PC-3 (cell line): Measurements from ENCODE around the gene ENTHD1.

ENCODE experiments used
- EZH2 ChIP-seq: fragments of 300-600 bp; sonication (generic); IDR thresholded peaks from one replicate; pipeline ENCODE4 v1.6.1; 2017; ENCODE audit warnings: antibody characterized with exemption, mild to moderate bottlenecking, low read length; ENCODE audit not compliant: unreplicated experiment
- TF ChIP-seq, protein P1 (sequence below): fragments of 300-600 bp; sonication (generic); conservative IDR thresholded peaks from 2 replicates; pipeline ENCODE4 v1.5.1; 2017; ENCODE audit warnings: antibody characterized with exemption, low read depth, mild to moderate bottlenecking, low read length

GRCh38 chr22:39833610-39834009, 60.0 kb downstream of the ENTHD1 start:
- TF ChIP-seq, protein P1, sequence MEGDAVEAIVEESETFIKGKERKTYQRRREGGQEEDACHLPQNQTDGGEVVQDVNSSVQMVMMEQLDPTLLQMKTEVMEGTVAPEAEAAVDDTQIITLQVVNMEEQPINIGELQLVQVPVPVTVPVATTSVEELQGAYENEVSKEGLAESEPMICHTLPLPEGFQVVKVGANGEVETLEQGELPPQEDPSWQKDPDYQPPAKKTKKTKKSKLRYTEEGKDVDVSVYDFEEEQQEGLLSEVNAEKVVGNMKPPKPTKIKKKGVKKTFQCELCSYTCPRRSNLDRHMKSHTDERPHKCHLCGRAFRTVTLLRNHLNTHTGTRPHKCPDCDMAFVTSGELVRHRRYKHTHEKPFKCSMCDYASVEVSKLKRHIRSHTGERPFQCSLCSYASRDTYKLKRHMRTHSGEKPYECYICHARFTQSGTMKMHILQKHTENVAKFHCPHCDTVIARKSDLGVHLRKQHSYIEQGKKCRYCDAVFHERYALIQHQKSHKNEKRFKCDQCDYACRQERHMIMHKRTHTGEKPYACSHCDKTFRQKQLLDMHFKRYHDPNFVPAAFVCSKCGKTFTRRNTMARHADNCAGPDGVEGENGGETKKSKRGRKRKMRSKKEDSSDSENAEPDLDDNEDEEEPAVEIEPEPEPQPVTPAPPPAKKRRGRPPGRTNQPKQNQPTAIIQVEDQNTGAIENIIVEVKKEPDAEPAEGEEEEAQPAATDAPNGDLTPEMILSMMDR, result no peak
- TF ChIP-seq EZH2, result no peak
